RWPE2 (cell line): ENCODE measurements around the gene SLC6A9.

Source experiments
- ATAC-seq: fragments of 200-7000 bp; cut with Tn5 transposase; 3 replicates; pipeline ENCODE4 v1.9.1; 2021; ENCODE audit warnings: low read depth
- DNase-seq: peaks from one replicate; pipeline ENCODE4 v3.0.0-alpha.2; 2020; ENCODE audit warnings: low spot score
- H3K27ac ChIP-seq: fragments of 450-650 bp; 2 replicates; pipeline ENCODE4 v1.5.1; 2017; ENCODE audit warnings: mild to moderate bottlenecking; ENCODE audit not compliant: poor library complexity, severe bottlenecking
- H3K27me3 ChIP-seq: fragments of 250-450 bp; sonication (Bioruptor Pico); 2 replicates; pipeline ENCODE4 v1.5.1; 2021; ENCODE audit warnings: mild to moderate bottlenecking, moderate library complexity; ENCODE audit not compliant: insufficient read depth, poor library complexity, severe bottlenecking
- H3K36me3 ChIP-seq: fragments of 250-450 bp; sonication (Bioruptor Pico); 2 replicates; pipeline ENCODE4 v1.5.1; 2020; ENCODE audit warnings: low read depth, mild to moderate bottlenecking, moderate library complexity
- H3K4me1 ChIP-seq: fragments of 250-450 bp; sonication (Bioruptor Pico); 2 replicates; pipeline ENCODE4 v1.5.1; 2021; ENCODE audit warnings: mild to moderate bottlenecking, moderate library complexity; ENCODE audit not compliant: insufficient read depth, poor library complexity, severe bottlenecking
- H3K4me3 ChIP-seq: fragments of 250-450 bp; sonication (Bioruptor Pico); 2 replicates; pipeline ENCODE4 v1.5.1; 2021; ENCODE audit warnings: mild to moderate bottlenecking, moderate library complexity; ENCODE audit not compliant: severe bottlenecking
- H3K9me3 ChIP-seq: fragments of 250-450 bp; sonication (Bioruptor Pico); 2 replicates; pipeline ENCODE4 v1.5.1; 2021; ENCODE audit warnings: mild to moderate bottlenecking, moderate library complexity; ENCODE audit not compliant: severe bottlenecking
- TF ChIP-seq, protein P1 (sequence below): fragments of 450-650 bp; IDR thresholded peaks from one replicate; pipeline ENCODE4 v1.5.1; 2017; ENCODE audit warnings: mild to moderate bottlenecking, moderate library complexity; ENCODE audit not compliant: poor library complexity, severe bottlenecking

The SLC6A9 gene

DNA sequence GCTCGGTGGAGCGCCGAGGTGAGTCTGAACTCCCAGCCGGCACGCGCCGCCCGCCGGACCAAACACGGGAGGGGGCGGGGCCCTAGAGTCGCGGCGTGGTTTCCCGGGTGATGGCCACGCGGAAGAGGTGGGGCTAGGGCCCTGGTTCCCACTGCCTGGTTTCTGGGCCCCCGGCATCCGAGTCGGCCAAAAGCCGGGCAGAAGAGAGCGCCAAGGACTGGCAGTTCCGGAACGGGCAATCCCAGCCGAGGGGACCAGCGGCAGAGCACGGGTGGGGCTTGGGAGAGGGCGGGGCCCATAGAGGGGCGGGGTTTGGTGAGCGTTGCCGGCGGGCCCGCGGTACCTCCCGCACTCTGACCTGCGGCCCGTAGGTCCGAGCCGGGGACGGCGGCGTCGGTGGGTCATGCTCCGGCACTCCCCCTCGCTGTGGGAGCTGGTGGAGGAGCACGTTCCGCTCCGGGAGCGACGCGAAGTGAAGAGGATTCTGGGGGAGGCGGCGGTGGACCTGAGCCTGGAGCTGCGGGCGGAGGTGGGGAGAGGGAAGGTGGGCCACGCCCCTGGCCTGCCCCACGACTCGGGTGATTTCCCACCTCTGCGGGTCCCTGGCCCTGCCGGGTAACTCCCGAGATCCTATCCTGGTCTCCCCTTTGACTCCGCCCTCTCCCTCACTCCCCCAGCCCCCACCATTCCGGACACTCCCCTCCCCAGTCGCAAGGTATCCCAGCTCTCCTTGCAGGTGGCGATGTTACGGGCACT lies 39.6 kb downstream of the SLC6A9 start, which contains the start of gene CCDC24:
CCDC24 (plus strand) TSS at position 124 of the 756 bp plus-strand sequence; CDS start at position 404, 280 bp downstream.
- DNase-seq (peak; percentile 92), ATAC-seq (peak; percentile 74)
- H3K27me3 ChIP-seq: no peaks in the 10 kb centered on the region
- H3K4me3 ChIP-seq: peak within 1 kb of the TSS; percentile 37
- H3K27ac ChIP-seq: peak within 1 kb of the TSS; percentile 57
- TF ChIP-seq, protein P1, sequence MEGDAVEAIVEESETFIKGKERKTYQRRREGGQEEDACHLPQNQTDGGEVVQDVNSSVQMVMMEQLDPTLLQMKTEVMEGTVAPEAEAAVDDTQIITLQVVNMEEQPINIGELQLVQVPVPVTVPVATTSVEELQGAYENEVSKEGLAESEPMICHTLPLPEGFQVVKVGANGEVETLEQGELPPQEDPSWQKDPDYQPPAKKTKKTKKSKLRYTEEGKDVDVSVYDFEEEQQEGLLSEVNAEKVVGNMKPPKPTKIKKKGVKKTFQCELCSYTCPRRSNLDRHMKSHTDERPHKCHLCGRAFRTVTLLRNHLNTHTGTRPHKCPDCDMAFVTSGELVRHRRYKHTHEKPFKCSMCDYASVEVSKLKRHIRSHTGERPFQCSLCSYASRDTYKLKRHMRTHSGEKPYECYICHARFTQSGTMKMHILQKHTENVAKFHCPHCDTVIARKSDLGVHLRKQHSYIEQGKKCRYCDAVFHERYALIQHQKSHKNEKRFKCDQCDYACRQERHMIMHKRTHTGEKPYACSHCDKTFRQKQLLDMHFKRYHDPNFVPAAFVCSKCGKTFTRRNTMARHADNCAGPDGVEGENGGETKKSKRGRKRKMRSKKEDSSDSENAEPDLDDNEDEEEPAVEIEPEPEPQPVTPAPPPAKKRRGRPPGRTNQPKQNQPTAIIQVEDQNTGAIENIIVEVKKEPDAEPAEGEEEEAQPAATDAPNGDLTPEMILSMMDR: no peak
- no peaks in the 10 kb centered on the region; the same call in 1 of the 2 replicates for H3K36me3 ChIP-seq
- no peaks in the 10 kb centered on the region for H3K4me1 ChIP-seq
- H3K9me3 ChIP-seq: no peaks in the 10 kb centered on the region

GRCh38 chr1:43991200-43991475 lies 40.1 kb downstream of the SLC6A9 start:
- Histone ChIP-seq H3K36me3 (peaks cover 5% of the 10 kb centered on the region), H3K4me1 (no peaks in the 10 kb centered on the region), H3K27ac (peak overlapping the region; percentile 57), H3K27me3 (no peaks in the 10 kb centered on the region), H3K9me3 (no peaks in the 10 kb centered on the region), H3K4me3 (peak overlapping the region; percentile 37)
- no peak for DNase-seq
- ATAC-seq: no peak; the same call in 2 of the 3 replicates
- TF ChIP-seq, protein P1: no peak

- TF ChIP-seq, protein P1: peak; percentile 16
- DNase-seq: peak; percentile 49
- Histone ChIP-seq H3K36me3 (peaks cover 11% of the 10 kb centered on the region), H3K9me3 (no peaks in the 10 kb centered on the region), H3K27ac (peak overlapping the region; percentile 57), H3K27me3 (no peaks in the 10 kb centered on the region), H3K4me3 (peak overlapping the region; percentile 37), H3K4me1 (no peaks in the 10 kb centered on the region)
- peak; percentile 3 for ATAC-seq
These were observed 40.7 kb downstream of the SLC6A9 start for GRCh38 chr1:43990271-43991199.

DNA sequence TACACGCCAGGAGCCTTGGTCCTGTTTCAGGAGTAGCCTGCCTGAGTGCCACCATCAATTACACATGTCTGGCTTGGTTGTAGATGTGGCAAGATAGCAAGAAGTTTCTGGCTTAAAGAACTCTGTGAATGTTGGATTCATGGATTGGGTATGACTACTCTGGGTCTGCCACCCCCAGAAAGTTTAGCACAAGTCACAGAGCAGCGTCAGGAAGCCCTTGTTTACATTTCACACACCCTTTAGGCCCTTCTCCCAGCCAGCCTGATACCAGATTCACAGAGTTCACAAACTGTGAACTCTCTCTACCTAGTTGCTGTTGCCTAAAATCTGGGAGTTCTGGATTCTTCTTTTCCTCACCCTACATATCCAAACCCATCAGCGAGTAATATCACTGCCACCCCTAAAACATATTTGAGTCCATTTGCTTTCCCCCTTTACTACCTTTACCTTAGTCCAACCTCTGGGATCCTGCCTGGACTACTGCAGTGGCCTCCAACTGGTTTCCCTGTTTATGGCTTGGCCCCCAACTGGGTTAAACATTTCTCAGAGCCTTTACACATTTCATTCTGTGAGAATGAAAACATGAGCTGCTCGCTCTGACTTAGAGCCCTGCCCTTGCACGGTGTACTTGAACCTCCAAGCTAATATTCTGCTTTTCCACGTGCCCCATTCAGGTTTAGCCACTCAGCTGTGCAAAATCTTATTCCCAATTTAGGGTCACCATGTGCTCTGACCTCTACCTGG lies 43.9 kb downstream of the SLC6A9 start:
- H3K4me1 ChIP-seq: no peaks in the 10 kb centered on the region
- no peak overlapping the region for H3K4me3 ChIP-seq
- TF ChIP-seq, protein P1: no peak
- H3K36me3 ChIP-seq: peaks cover 33% of the 10 kb centered on the region
- ATAC-seq: no peak
- DNase-seq: no peak
- peak overlapping the region; percentile 2 for H3K27ac ChIP-seq
- H3K9me3 ChIP-seq: no peaks in the 10 kb centered on the region
- H3K27me3 ChIP-seq: no peaks in the 10 kb centered on the region
